Measurements from ENCODE around the gene CLN5.

CLN5 gene

GRCh38 chr13:76968041-76968440 is 23.8 kb upstream of the CLN5 start:
- Mint-ChIP-seq H3K4me3 (no peak overlapping the region), H3K36me3 (ENCODE audit: low read depth) (no peaks in the 10 kb centered on the region), H3K4me1 (ENCODE audit: low read depth) (no peaks in the 10 kb centered on the region), H3K27me3 (ENCODE audit: low read depth) (peaks cover 22% of the 10 kb centered on the region), H3K9me3 (no peaks in the 10 kb centered on the region), H3K27ac (no peak overlapping the region)
- no peak for DNase-seq (ENCODE audit: low spot score)

GRCh38 chr13:76969488-76970365 is 22.2 kb upstream of the CLN5 start:
- Mint-ChIP-seq H3K27ac (no peak overlapping the region), H3K4me1 (ENCODE audit: low read depth) (no peaks in the 10 kb centered on the region), H3K9me3 (no peaks in the 10 kb centered on the region), H3K36me3 (ENCODE audit: low read depth) (no peaks in the 10 kb centered on the region), H3K4me3 (no peak overlapping the region), H3K27me3 (ENCODE audit: low read depth) (peaks cover 34% of the 10 kb centered on the region)
- no peak for DNase-seq (ENCODE audit: low spot score)

- H3K9me3 Mint-ChIP-seq: no peaks in the 10 kb centered on the region
- H3K27ac Mint-ChIP-seq: no peak overlapping the region
- H3K36me3 Mint-ChIP-seq (ENCODE audit: low read depth): no peaks in the 10 kb centered on the region
- DNase-seq (ENCODE audit: low spot score): no peak
- peaks cover 36% of the 10 kb centered on the region for H3K27me3 Mint-ChIP-seq (ENCODE audit: low read depth)
- no peak overlapping the region for H3K4me3 Mint-ChIP-seq
- no peaks in the 10 kb centered on the region for H3K4me1 Mint-ChIP-seq (ENCODE audit: low read depth)
Observed at GRCh38 chr13:76971215-76971614, 20.7 kb upstream of the CLN5 start.

- Mint-ChIP-seq H3K9me3 (no peaks in the 10 kb centered on the region), H3K4me3 (no peak overlapping the region), H3K27me3 (ENCODE audit: low read depth) (peaks cover 37% of the 10 kb centered on the region), H3K36me3 (ENCODE audit: low read depth) (peaks cover 3% of the 10 kb centered on the region), H3K4me1 (ENCODE audit: low read depth) (peaks cover 8% of the 10 kb centered on the region), H3K27ac (no peak overlapping the region)
- no peak for DNase-seq (ENCODE audit: low spot score)
Observed at GRCh38 chr13:76971851-76972829, 19.7 kb upstream of the CLN5 start.

- peaks cover 9% of the 10 kb centered on the region for H3K4me1 Mint-ChIP-seq (ENCODE audit: low read depth)
- peaks cover 43% of the 10 kb centered on the region for H3K27me3 Mint-ChIP-seq (ENCODE audit: low read depth)
- H3K9me3 Mint-ChIP-seq: no peaks in the 10 kb centered on the region
- no peak overlapping the region for H3K4me3 Mint-ChIP-seq
- peaks cover 3% of the 10 kb centered on the region for H3K36me3 Mint-ChIP-seq (ENCODE audit: low read depth)
- H3K27ac Mint-ChIP-seq: no peak overlapping the region
- DNase-seq (ENCODE audit: low spot score): no peak
Observed at GRCh38 chr13:76973920-76974617, 17.8 kb upstream of the CLN5 start.

- Mint-ChIP-seq H3K9me3 (no peaks in the 10 kb centered on the region), H3K27ac (no peak overlapping the region), H3K27me3 (ENCODE audit: low read depth) (peaks cover 43% of the 10 kb centered on the region), H3K36me3 (ENCODE audit: low read depth) (peaks cover 3% of the 10 kb centered on the region), H3K4me3 (no peak overlapping the region), H3K4me1 (ENCODE audit: low read depth) (peaks cover 9% of the 10 kb centered on the region)
- DNase-seq (ENCODE audit: low spot score): no peak
Observed at GRCh38 chr13:76974618-76974975, 17.3 kb upstream of the CLN5 start.

GRCh38 chr13:76975863-76976262 is 16.0 kb upstream of the CLN5 start:
- Mint-ChIP-seq H3K4me3 (no peak overlapping the region), H3K9me3 (no peaks in the 10 kb centered on the region), H3K27ac (no peak overlapping the region), H3K36me3 (ENCODE audit: low read depth) (peaks cover 3% of the 10 kb centered on the region), H3K27me3 (ENCODE audit: low read depth) (peaks cover 44% of the 10 kb centered on the region), H3K4me1 (ENCODE audit: low read depth) (peaks cover 9% of the 10 kb centered on the region)
- DNase-seq (ENCODE audit: low spot score): no peak

GRCh38 chr13:76976490-76976889 is 15.4 kb upstream of the CLN5 start:
- peaks cover 3% of the 10 kb centered on the region for H3K36me3 Mint-ChIP-seq (ENCODE audit: low read depth)
- H3K4me1 Mint-ChIP-seq (ENCODE audit: low read depth): peaks cover 9% of the 10 kb centered on the region
- no peaks in the 10 kb centered on the region for H3K9me3 Mint-ChIP-seq
- no peak for DNase-seq (ENCODE audit: low spot score)
- peaks cover 47% of the 10 kb centered on the region for H3K27me3 Mint-ChIP-seq (ENCODE audit: low read depth)
- H3K27ac Mint-ChIP-seq: peak overlapping the region; percentile 35
- peak overlapping the region; percentile 33 for H3K4me3 Mint-ChIP-seq

GRCh38 chr13:76976929-76977328 is 15.0 kb upstream of the CLN5 start:
- DNase-seq (ENCODE audit: low spot score): no peak
- Mint-ChIP-seq H3K4me3 (no peak overlapping the region), H3K4me1 (ENCODE audit: low read depth) (peaks cover 9% of the 10 kb centered on the region), H3K27me3 (ENCODE audit: low read depth) (peaks cover 50% of the 10 kb centered on the region), H3K9me3 (no peaks in the 10 kb centered on the region), H3K36me3 (ENCODE audit: low read depth) (peaks cover 3% of the 10 kb centered on the region), H3K27ac (no peak overlapping the region)

GRCh38 chr13:76980075-76980718 is 11.7 kb upstream of the CLN5 start:
- H3K4me3 Mint-ChIP-seq: peak overlapping the region; percentile 73
- H3K27me3 Mint-ChIP-seq (ENCODE audit: low read depth): peaks cover 40% of the 10 kb centered on the region
- H3K4me1 Mint-ChIP-seq (ENCODE audit: low read depth): peaks cover 9% of the 10 kb centered on the region
- peak; percentile 75 for DNase-seq (ENCODE audit: low spot score)
- peaks cover 3% of the 10 kb centered on the region for H3K36me3 Mint-ChIP-seq (ENCODE audit: low read depth)
- H3K27ac Mint-ChIP-seq: no peak overlapping the region
- no peaks in the 10 kb centered on the region for H3K9me3 Mint-ChIP-seq

- H3K4me3 Mint-ChIP-seq: no peak overlapping the region
- H3K9me3 Mint-ChIP-seq: no peaks in the 10 kb centered on the region
- H3K27ac Mint-ChIP-seq: no peak overlapping the region
- no peaks in the 10 kb centered on the region for H3K36me3 Mint-ChIP-seq (ENCODE audit: low read depth)
- H3K27me3 Mint-ChIP-seq (ENCODE audit: low read depth): peaks cover 39% of the 10 kb centered on the region
- DNase-seq (ENCODE audit: low spot score): no peak
- peaks cover 3% of the 10 kb centered on the region for H3K4me1 Mint-ChIP-seq (ENCODE audit: low read depth)
Observed at GRCh38 chr13:76982061-76982460, 9.8 kb upstream of the CLN5 start.

GRCh38 chr13:76983676-76984075 is 8.2 kb upstream of the CLN5 start:
- Mint-ChIP-seq H3K27ac (no peak overlapping the region), H3K27me3 (ENCODE audit: low read depth) (peaks cover 40% of the 10 kb centered on the region), H3K9me3 (no peaks in the 10 kb centered on the region), H3K4me1 (ENCODE audit: low read depth) (no peaks in the 10 kb centered on the region), H3K36me3 (ENCODE audit: low read depth) (no peaks in the 10 kb centered on the region), H3K4me3 (no peak overlapping the region)
- DNase-seq (ENCODE audit: low spot score): no peak

GRCh38 chr13:76991432-76991795 is 467 bp upstream of the CLN5 start:
- H3K4me1 Mint-ChIP-seq (ENCODE audit: low read depth): peaks cover 36% of the 10 kb centered on the region
- peak overlapping the region; percentile 97 for H3K4me3 Mint-ChIP-seq
- H3K36me3 Mint-ChIP-seq (ENCODE audit: low read depth): peaks cover 20% of the 10 kb centered on the region
- H3K27ac Mint-ChIP-seq: peak overlapping the region; percentile 99
- DNase-seq (ENCODE audit: low spot score): peak; percentile 72
- H3K9me3 Mint-ChIP-seq: no peaks in the 10 kb centered on the region
- H3K27me3 Mint-ChIP-seq (ENCODE audit: low read depth): peaks cover 6% of the 10 kb centered on the region

All from T-helper 2 cell treated with Interferon-gamma antibody and Interleukin-4, amounts not matched to agents 5 μg/mL and 100 μg/mL, for 36 hours (primary cell).